ENCODE measurements around the gene RANGAP1.

DNA sequence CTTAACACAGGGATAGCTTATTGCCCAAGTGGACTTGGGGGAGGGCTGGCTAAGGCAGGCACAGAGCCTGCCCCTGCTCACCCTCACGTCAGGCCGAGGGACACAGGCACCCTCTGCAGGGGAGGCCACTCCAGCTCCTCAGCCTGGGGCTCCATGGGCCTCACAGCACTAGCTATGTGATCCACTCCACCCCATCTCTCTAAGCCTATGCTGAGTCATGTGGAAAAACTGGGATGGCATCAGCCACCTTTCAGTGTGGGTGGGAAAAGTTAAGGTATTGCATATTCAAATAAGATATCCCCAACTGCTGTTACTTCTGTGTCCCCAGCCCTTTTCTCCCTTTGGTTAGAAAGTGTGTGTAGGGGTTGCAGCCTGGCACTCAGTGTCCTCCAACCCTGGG is 22.3 kb downstream of the RANGAP1 start:
- TF ChIP-seq, protein P1, sequence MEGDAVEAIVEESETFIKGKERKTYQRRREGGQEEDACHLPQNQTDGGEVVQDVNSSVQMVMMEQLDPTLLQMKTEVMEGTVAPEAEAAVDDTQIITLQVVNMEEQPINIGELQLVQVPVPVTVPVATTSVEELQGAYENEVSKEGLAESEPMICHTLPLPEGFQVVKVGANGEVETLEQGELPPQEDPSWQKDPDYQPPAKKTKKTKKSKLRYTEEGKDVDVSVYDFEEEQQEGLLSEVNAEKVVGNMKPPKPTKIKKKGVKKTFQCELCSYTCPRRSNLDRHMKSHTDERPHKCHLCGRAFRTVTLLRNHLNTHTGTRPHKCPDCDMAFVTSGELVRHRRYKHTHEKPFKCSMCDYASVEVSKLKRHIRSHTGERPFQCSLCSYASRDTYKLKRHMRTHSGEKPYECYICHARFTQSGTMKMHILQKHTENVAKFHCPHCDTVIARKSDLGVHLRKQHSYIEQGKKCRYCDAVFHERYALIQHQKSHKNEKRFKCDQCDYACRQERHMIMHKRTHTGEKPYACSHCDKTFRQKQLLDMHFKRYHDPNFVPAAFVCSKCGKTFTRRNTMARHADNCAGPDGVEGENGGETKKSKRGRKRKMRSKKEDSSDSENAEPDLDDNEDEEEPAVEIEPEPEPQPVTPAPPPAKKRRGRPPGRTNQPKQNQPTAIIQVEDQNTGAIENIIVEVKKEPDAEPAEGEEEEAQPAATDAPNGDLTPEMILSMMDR (conservative IDR thresholded peaks at IDR 0.05; ENCODE audit: low read length), result no peak
- no peak for TF ChIP-seq EZH2phosphoT487 (IDR thresholded peaks at IDR 0.05; ENCODE audit: borderline replicate concordance, low read depth, low read length)

All from OCI-LY7 (cell line).